GM15510 (cell line): Measurements from ENCODE around the gene DAG1.

Experiments
- POLR2A ChIP-seq: IDR thresholded peaks from 3 replicates; pipeline ENCODE4 v1.6.1; 2011; ENCODE audit warnings: borderline replicate concordance; ENCODE audit not compliant: insufficient read length; ENCODE audit errors: extremely low read depth

DAG1 gene

GRCh38 chr3:49469936-49470713, at the start of gene DAG1:
Gene DAG1, plus strand, starts transcription at chr3:49470267. Its CDS starts 40,268 bp downstream, at chr3:49510535.
- TF ChIP-seq POLR2A: peak; percentile 84

- TF ChIP-seq POLR2A: no peak
Observed at GRCh38 chr3:49421890-49422378, 48.1 kb upstream of the DAG1 start.

DNA sequence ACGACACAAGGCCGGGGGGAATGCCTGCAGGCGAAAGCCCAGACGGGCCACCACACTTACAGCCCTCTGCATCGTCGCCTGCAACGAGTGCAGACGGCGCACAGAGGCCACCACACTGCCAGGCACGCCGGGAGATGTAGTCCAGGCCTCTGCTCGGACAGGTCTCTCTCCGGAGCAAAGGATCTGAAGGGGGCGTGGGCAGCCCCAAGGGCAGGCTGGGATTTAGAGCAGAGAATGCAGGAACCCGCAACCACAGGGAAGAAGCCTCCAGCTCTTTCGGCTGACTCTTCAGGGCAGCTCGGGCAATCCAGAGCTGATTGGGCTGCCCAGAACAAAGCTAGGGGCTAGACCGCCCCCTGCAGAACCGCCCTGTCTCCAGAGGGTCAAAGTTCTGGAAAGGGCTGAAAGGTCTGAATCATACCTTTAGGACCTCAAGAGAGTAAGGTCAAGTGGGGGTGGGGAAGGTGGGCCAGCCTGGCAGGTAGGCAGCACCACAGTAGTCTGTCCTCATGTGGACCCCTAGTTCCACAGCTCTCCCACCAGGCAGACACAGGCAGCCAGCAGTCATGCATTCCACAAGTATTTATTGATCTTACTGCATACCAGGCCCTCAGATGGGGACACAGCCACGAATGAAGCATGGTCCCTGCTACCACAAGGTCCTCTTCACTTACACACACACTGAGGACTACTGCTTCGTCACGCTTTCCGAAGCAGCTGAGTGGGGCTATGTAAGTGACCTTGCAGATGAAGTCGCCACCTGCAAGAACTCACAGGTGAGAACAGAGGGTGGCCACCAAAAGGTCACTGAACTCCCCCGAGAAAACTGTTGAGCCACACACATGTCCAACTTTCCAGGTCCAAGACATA, 47.5 kb upstream of the DAG1 start, which contains the start of gene AMT:
AMT (minus strand) TSS at position 95 of the 870 bp plus-strand sequence; CDS start at position 72, 23 bp downstream.
- TF ChIP-seq POLR2A: no peak

DNA sequence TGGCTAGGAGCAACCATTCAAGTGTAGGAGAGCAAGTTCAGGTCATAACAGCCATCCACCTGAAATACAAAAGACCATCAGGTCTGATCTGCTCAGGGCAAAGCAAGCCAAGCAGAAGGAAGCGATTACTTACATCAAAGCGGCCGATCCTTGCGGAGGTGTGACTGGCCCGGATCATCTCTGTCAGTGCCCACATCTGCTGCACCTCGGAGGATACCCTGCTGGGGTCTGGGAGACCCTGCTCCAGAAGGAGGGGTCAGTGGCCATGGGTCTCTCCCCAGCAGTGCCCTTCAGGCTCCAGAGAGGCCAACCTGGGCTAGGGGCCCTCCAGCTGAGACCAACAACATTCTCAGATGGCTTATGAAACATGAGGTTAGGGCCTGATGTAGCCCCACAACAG, 45.3 kb upstream of the DAG1 start:
- no peak for TF ChIP-seq POLR2A

GRCh38 chr3:49427586-49427985, 42.5 kb upstream of the DAG1 start:
- no peak for TF ChIP-seq POLR2A

- TF ChIP-seq POLR2A: no peak
Observed at GRCh38 chr3:49428752-49429080, 41.4 kb upstream of the DAG1 start.

DNA sequence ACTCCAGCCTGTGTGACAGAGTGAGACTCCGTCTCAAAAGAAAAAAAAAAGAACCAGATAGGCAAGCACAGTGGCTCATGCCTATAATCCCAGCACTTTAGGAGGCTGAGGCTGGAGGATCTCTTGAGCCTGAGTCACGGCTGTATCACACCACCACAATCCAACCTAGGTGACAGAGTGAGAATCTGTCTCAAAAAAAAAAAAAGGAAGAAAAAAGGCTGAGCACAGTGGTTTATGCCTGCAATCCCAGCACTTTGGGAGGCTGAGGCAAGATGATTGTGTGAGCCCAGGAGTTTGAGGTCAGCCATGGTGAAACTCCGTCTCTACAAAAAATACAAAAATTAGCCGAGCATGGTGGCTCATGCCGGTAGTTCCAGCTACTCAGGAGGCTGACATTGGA, 35.3 kb upstream of the DAG1 start:
- TF ChIP-seq POLR2A: no peak

- TF ChIP-seq POLR2A: no peak
Observed at GRCh38 chr3:49445391-49445790, 24.7 kb upstream of the DAG1 start.

- no peak for TF ChIP-seq POLR2A
Observed at GRCh38 chr3:49453621-49454020, 16.4 kb upstream of the DAG1 start.

DNA sequence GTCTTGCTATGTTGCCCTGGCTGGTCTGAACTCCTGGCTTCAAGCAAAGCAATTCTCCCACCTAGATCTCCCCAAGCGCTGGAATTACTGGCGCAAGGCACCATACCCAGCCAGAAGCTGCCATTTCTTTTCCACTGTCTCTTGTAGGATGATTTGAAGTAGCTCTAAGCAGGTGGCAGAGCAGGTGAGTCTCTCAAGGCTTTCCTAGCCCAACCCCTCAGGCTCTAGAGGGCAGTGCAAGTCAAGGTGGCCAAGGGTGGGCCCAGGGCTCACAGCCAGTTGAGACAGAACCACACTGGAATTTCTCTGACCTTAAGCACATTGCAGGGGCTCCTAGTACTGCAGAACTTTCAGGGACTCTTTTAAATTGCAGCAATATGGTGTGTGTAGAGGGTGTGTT, 15.6 kb upstream of the DAG1 start:
- no peak for TF ChIP-seq POLR2A

DNA sequence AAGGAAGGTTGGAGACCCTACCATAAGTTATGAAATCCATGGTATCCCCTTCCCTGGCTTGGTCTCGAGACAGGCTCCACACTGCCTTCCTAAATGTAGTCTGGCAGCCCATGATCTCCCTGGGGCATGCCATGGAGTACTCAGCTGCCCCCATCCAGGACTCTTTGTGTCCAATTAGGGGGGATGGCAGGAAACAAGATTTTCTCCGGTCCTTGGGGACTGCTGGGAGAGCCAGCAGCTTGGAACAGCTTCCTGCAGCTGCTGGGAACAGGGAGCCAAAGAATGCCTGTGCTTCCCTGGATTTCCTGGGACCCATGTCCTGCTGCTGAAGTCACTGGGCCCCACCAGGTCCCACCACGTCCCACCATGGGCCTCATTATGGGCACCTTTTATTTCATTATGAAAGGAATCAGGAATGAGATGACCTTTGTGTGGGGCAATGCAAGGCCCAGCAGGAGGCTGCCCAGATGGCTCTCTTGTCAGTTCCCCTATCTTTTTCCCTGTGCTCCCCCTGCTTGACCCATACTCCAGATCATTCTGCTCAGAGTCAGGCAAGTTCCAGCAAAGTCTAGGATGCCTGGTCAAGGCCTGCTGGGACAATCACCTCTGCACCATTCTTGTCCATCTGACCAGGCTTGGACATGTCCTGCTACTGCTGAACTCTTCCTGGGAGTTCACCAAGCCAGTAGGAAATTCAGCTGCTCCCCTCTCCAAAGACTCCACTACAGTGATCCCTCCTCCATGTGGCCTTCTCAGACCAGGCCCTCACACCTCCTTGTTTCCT, 15.0 kb upstream of the DAG1 start:
- no peak for TF ChIP-seq POLR2A

- TF ChIP-seq POLR2A: no peak
Observed at GRCh38 chr3:49456466-49456865, 13.6 kb upstream of the DAG1 start.

GRCh38 chr3:49460188-49460890, 9.7 kb upstream of the DAG1 start:
- TF ChIP-seq POLR2A: no peak

- no peak for TF ChIP-seq POLR2A
Observed at GRCh38 chr3:49460956-49461355, 9.1 kb upstream of the DAG1 start.
